HG03565 (cell line): ENCODE data around the gene CRYBG2.

Experiments
- ATAC-seq: cut with Tn5 transposase; IDR thresholded peaks from one replicate; pipeline ENCODE4 v1.9.1; 2021; ENCODE audit warnings: mild to moderate bottlenecking, moderate library complexity; ENCODE audit not compliant: unreplicated experiment

The CRYBG2 gene

GRCh38 chr1:26370591-26371382 lies 16.9 kb upstream of the CRYBG2 start:
- no peak for ATAC-seq

- no peak for ATAC-seq
These were observed 14.6 kb upstream of the CRYBG2 start for GRCh38 chr1:26368486-26368885.

GRCh38 chr1:26368006-26368405 lies 14.1 kb upstream of the CRYBG2 start:
- no peak for ATAC-seq

- ATAC-seq: no peak
These were observed 13.5 kb upstream of the CRYBG2 start for GRCh38 chr1:26367441-26367840.

- no peak for ATAC-seq
These were observed 11.0 kb upstream of the CRYBG2 start for GRCh38 chr1:26364956-26365355.

- ATAC-seq: no peak
These were observed 9.9 kb upstream of the CRYBG2 start for GRCh38 chr1:26363549-26364448.

GRCh38 chr1:26362331-26362730 lies 8.4 kb upstream of the CRYBG2 start:
- no peak for ATAC-seq

- no peak for ATAC-seq
These were observed 7.7 kb upstream of the CRYBG2 start for GRCh38 chr1:26361605-26362122.

- no peak for ATAC-seq
These were observed 7.1 kb upstream of the CRYBG2 start for GRCh38 chr1:26360807-26361604.

GRCh38 chr1:26359981-26360806 lies 6.3 kb upstream of the CRYBG2 start:
- ATAC-seq: no peak

GRCh38 chr1:26358411-26359384 lies 4.8 kb upstream of the CRYBG2 start:
- ATAC-seq: no peak

- ATAC-seq: no peak
These were observed 3.2 kb upstream of the CRYBG2 start for GRCh38 chr1:26357121-26357602.

- ATAC-seq: no peak
These were observed 2.2 kb upstream of the CRYBG2 start for GRCh38 chr1:26356106-26356505.

GRCh38 chr1:26354972-26355371 lies 1.0 kb upstream of the CRYBG2 start:
- no peak for ATAC-seq

GRCh38 chr1:26353210-26353859 lies 595 bp downstream of the CRYBG2 start:
- ATAC-seq: no peak

- no peak for ATAC-seq
These were observed 1.6 kb downstream of the CRYBG2 start for GRCh38 chr1:26352338-26352679.

- ATAC-seq: no peak
These were observed 2.2 kb downstream of the CRYBG2 start for GRCh38 chr1:26351590-26352337.
